Measurements from ENCODE around the gene SPTLC3.

The SPTLC3 gene

DNA sequence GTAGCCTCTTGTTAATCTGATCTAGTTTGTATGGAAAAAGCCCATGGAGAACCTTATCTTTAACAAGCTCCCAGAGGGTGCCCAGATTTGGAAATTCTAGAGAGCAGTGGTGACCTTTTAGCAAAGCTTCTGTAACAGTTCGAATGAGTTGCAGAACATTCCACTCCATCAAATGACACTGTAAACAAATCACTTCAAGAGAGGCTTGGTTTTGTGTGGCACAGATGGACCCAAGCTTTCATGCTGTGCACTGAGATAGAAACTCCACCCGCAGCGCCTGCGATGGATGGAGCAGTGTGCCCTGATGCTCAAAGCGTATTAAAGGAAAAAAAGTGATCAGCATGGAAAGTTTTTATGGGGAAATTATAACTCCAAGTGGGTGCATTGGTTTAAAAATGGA lies 157.2 kb downstream of the SPTLC3 start:
- TF ChIP-seq SPI1 (IDR thresholded peaks at IDR 0.05; ENCODE audit: borderline replicate concordance, low read depth) = no peak
- no peak for TF ChIP-seq POLR2AphosphoS5 (IDR thresholded peaks at IDR 0.05; ENCODE audit: low read depth)
- no peak for TF ChIP-seq GABPA (IDR thresholded peaks at IDR 0.05; ENCODE audit: low read depth)
- TF ChIP-seq, protein P1, sequence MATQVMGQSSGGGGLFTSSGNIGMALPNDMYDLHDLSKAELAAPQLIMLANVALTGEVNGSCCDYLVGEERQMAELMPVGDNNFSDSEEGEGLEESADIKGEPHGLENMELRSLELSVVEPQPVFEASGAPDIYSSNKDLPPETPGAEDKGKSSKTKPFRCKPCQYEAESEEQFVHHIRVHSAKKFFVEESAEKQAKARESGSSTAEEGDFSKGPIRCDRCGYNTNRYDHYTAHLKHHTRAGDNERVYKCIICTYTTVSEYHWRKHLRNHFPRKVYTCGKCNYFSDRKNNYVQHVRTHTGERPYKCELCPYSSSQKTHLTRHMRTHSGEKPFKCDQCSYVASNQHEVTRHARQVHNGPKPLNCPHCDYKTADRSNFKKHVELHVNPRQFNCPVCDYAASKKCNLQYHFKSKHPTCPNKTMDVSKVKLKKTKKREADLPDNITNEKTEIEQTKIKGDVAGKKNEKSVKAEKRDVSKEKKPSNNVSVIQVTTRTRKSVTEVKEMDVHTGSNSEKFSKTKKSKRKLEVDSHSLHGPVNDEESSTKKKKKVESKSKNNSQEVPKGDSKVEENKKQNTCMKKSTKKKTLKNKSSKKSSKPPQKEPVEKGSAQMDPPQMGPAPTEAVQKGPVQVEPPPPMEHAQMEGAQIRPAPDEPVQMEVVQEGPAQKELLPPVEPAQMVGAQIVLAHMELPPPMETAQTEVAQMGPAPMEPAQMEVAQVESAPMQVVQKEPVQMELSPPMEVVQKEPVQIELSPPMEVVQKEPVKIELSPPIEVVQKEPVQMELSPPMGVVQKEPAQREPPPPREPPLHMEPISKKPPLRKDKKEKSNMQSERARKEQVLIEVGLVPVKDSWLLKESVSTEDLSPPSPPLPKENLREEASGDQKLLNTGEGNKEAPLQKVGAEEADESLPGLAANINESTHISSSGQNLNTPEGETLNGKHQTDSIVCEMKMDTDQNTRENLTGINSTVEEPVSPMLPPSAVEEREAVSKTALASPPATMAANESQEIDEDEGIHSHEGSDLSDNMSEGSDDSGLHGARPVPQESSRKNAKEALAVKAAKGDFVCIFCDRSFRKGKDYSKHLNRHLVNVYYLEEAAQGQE (IDR thresholded peaks at IDR 0.05; ENCODE audit: insufficient replicate concordance, low read depth) = no peak
- TF ChIP-seq, protein P2, sequence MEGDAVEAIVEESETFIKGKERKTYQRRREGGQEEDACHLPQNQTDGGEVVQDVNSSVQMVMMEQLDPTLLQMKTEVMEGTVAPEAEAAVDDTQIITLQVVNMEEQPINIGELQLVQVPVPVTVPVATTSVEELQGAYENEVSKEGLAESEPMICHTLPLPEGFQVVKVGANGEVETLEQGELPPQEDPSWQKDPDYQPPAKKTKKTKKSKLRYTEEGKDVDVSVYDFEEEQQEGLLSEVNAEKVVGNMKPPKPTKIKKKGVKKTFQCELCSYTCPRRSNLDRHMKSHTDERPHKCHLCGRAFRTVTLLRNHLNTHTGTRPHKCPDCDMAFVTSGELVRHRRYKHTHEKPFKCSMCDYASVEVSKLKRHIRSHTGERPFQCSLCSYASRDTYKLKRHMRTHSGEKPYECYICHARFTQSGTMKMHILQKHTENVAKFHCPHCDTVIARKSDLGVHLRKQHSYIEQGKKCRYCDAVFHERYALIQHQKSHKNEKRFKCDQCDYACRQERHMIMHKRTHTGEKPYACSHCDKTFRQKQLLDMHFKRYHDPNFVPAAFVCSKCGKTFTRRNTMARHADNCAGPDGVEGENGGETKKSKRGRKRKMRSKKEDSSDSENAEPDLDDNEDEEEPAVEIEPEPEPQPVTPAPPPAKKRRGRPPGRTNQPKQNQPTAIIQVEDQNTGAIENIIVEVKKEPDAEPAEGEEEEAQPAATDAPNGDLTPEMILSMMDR (IDR thresholded peaks at IDR 0.05; ENCODE audit: insufficient read depth, low read length) = no peak
- Histone ChIP-seq H3K4me3 (replicated peaks; ENCODE audit: insufficient read depth, low read length) (no peak overlapping the region), H3K27me3 (ENCODE audit: insufficient read depth, poor library complexity, severe bottlenecking) (no peaks in the 10 kb centered on the region), H3K27ac (replicated peaks) (no peak overlapping the region)
- no peak for DNase-seq (ENCODE audit: low read depth in 1 of 2, low spot score in 1 of 2)

DNA sequence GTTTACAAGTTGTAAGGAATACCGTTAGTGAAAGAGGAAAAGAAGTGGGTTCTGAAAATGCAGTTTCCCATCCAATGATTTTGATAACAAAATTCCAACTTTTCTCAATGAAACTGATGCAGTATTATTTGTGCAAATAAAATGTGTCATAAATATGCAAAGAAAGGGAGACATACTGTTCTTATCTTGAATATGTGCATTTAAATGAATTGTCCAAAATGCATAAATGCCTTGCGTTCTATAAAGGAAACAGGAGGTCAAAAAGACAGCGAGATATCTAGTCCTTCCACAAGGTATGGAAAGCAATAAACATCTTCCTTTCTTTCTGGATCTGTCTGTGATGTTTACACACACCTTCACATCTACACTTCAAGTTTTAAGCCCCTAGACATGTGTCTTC lies 157.7 kb downstream of the SPTLC3 start:
- Histone ChIP-seq H3K27me3 (ENCODE audit: insufficient read depth, poor library complexity, severe bottlenecking) (no peaks in the 10 kb centered on the region), H3K27ac (replicated peaks) (no peak overlapping the region), H3K4me3 (replicated peaks; ENCODE audit: insufficient read depth, low read length) (no peak overlapping the region)
- DNase-seq (ENCODE audit: low read depth in 1 of 2, low spot score in 1 of 2) = no peak
- TF ChIP-seq SPI1 (IDR thresholded peaks at IDR 0.05; ENCODE audit: borderline replicate concordance, low read depth) (no peak), POLR2AphosphoS5 (IDR thresholded peaks at IDR 0.05; ENCODE audit: low read depth) (no peak), GABPA (IDR thresholded peaks at IDR 0.05; ENCODE audit: low read depth) (no peak)
- TF ChIP-seq, protein P1 (IDR thresholded peaks at IDR 0.05; ENCODE audit: insufficient replicate concordance, low read depth) = no peak
- TF ChIP-seq, protein P2 (IDR thresholded peaks at IDR 0.05; ENCODE audit: insufficient read depth, low read length) = no peak

DNA sequence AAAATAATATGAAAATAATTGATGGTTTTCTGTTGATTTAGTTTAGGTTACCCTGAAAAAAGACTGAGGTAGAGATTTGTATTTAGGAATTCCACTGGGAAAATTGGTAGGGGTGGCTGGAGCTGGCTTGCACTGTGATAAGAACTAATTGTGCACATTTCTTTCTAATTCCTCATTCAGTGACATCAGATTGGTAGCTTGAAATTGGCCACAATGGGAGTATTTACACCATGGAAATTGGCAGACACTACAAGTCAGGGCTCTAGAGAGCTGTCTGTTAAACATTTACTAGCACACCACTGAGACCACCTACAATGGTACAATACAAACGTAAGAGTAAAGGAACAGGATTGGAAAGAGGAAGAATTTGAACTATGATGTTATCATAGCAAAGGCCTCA lies 160.3 kb downstream of the SPTLC3 start:
- DNase-seq (ENCODE audit: low read depth in 1 of 2, low spot score in 1 of 2) = no peak
- H3K4me3 ChIP-seq (replicated peaks; ENCODE audit: insufficient read depth, low read length) = no peak overlapping the region
- no peaks in the 10 kb centered on the region for H3K27me3 ChIP-seq (ENCODE audit: insufficient read depth, poor library complexity, severe bottlenecking)
- H3K27ac ChIP-seq (replicated peaks) = no peak overlapping the region
- TF ChIP-seq, protein P1 (IDR thresholded peaks at IDR 0.05; ENCODE audit: insufficient replicate concordance, low read depth) = no peak
- TF ChIP-seq POLR2AphosphoS5 (IDR thresholded peaks at IDR 0.05; ENCODE audit: low read depth) = no peak
- TF ChIP-seq, protein P2 (IDR thresholded peaks at IDR 0.05; ENCODE audit: insufficient read depth, low read length) = no peak
- TF ChIP-seq GABPA (IDR thresholded peaks at IDR 0.05; ENCODE audit: low read depth) = no peak
- TF ChIP-seq SPI1 (IDR thresholded peaks at IDR 0.05; ENCODE audit: borderline replicate concordance, low read depth) = no peak

Data from HL-60 (cell line).